SK-N-DZ (cell line): Measurements from ENCODE around the gene MRPL2.
"Not testable (repeated sequence)": the region's sequence is repeated elsewhere in the genome, so short reads cannot be mapped to it uniquely, and the experiment has no call there.

Experiments
- DNase-seq: peaks from one replicate; pipeline ENCODE4 v3.0.0-alpha.2; 2015; ENCODE audit warnings: low spot score

The MRPL2 gene

DNA sequence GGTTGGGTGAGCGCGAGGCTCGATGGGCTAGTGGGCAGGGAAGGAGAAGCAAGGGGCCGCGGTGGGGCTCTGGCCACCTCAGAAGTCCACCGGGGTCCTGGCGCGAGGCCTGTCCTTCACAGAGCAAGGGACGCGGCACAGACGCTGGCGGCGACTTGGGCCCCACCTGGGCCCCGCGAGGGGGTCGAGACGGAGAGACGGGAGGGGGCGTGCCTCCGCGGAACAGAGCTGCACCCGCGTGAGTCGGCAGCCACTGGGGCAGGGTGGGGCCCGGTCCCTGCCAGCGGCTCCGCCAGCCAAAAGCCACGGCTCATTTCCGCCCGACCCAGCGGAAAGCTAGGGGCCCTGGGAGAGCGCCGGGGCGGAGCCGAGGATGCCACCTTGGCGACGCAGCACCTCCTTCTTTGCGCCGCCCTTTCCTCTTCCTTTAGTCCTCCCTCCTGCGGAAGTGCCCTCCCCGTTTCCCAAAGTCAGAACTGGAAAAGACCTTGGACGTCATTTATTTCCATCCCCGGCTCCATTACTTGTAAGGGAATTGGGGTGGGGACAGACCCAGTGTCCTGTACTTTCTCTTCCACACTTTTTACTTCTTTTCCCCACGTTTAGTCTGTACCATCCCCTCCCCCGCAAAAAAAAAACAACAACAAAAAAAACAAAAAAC lies 5.6 kb downstream of the MRPL2 start, which contains the start of gene CUL7:
Gene CUL7, minus strand, starts transcription at position 307 of the 661 bp plus-strand sequence. CDS start 1,063 bp downstream, outside the sequence.
- DNase-seq = peak; percentile 93

DNA sequence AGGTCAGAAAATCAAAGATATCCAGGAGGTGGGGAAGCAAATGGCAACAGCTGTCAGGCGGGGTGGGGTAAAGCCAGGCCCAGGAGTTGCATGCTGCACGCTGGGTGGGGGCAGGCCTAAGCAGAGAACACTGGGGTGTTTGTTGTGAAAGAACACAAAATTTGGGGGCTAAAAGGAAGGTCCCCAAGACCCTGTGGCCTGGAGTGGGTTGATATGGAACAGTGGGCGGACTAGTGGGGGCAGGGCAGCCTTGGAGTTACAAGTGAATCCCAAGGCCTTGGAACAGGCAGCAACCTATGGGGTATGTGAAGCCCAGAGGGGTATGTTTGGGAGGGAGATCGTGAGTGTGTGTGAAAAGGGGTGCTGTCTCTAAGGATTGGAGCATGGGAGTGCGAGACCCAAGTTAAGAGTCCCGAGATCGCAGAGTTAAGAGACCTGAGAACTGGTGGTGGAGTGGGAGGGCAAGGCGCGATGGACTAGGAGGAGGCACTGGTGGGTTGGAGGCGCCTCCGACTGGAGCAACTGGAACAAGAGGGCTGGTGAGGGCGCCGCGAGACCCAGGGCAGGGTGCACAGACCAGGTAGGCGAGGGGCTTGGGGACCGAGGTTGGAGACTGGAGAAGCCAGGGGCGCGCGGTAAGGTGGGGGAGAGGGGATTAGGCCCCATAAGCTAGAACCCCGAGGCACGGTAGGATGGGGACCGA lies 6.2 kb downstream of the MRPL2 start:
- DNase-seq = peak; percentile 22

- no peak for DNase-seq
Measured at GRCh38 chr6:43052225-43052841, 6.9 kb downstream of the MRPL2 start.

DNA sequence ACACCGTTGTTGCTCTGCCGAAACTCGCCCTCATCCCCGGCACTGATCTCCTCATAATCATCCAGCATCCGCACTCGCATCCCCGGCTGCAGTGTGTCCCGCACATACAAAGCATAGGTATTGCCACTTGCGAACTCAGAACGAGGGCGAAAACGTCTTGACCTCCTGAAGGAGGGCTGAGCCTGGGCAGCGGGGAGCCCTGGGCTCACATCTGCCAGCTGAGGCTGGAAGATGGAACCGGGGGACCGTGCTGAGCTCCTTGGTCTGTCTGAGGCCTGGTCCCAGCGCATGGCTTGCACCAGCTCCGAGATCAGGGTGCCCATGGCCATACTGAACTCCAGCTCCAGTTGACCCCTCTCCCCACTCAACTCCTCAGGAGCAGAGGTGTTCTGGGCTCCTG lies 8.3 kb downstream of the MRPL2 start:
- DNase-seq = no peak

GRCh38 chr6:43047998-43048397 lies 11.2 kb downstream of the MRPL2 start:
- no peak for DNase-seq

DNA sequence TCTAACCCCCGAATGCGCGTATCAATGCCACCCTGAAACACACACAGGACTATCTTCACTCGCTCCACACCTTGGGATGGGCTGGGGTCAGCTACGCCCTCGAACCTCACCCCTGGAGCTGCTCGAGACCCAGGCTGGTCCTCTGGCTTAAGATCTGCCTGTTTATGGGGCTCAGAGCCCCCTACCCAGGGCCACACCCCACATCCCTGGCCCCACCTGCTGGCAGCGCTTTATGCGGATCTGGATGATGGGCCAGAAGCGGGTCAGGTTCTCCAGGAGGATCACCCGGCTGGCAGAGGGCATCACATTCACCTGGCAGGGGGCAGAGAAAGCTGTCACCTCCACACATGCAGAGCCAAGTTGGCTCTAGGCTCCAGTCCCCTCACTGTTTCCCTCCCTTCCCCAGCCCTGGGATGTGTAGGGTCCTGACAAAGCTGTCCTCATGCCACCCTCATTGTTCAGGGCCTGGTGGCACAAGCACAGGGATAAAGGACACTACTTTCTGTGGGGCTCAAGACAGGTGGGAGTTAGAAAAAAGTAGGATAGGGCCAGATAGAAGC lies 13.8 kb downstream of the MRPL2 start:
- DNase-seq = no peak

GRCh38 chr6:43043310-43043709 lies 15.9 kb downstream of the MRPL2 start:
- no peak for DNase-seq

GRCh38 chr6:43041475-43041874 lies 17.8 kb downstream of the MRPL2 start:
- not testable (repeated sequence) for DNase-seq

DNA sequence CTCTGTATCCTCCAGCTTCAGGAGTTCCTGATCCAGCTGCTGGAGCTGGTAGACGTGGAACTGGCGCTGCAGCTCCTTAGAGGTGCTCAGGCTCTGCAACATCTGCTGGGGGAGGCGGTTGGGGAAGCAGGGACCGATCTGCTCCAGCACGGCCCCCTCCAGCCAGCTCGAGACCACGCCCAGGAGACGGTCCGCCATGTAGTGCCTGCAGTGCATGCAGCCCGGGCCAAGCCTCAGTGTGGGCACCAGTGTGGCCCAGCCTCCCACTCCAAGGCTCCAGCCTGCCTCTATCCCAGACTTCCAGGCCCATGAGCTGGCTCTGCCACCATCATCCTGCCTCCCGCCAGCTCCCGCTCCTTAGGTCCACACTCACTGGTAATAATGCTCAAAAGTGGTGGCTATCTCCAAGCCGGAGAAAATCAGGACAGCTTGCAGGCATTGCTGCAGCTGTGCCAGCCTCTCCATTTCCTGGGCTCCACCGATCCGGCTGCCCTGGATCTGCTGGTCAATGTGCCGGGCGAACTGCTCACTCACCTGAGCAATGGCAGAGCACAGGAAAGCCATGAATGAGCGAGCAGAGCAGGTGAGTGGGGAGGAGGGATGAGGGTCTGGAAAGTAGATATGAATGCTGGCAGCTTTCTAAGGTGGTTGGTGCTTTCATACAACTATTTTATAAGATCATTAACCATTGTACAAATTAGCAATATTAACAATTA lies 18.5 kb downstream of the MRPL2 start:
- no peak for DNase-seq

DNA sequence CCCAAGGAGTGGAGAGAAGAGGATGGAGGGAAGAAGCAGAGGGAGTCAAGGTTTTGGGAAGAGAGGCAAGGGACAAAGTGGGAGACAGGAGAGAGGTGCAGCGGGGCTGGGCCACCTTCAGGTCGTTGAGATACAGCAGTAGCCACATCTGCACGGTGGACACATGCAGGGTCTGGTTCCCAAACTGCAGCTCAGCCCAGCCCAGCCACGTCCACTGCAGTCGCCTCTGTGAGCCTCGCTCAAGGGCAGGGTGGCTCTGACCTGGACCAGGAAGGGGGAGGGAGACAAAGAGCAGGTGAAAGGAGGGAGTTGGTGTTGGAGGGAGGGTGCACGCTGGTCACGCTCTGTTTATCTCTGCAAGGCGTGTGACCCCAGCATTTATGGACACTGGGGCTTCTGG lies 20.5 kb downstream of the MRPL2 start:
- DNase-seq = no peak

DNA sequence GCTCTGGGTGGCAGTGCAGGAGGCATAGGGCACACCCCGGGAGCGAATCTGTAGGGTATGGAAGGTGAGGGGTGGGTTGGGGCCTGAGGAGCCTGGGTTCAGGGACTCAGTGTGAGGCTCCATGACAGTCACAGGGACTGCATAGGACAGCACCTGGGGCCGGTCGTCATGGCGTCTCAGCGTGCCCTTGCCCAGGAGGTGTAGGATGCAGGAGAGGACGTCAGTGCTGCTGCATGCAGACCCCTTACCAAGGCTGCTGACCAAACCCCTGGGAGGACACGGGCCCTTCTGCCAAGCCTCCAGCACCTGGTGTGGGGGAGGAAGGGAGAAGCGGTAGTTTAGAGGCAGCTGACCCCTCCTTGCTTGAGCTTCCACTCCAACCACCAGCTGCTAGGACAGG lies 21.5 kb downstream of the MRPL2 start:
- no peak for DNase-seq

GRCh38 chr6:43037197-43037596 lies 22.0 kb downstream of the MRPL2 start:
- no peak for DNase-seq

GRCh38 chr6:43036712-43037111 lies 22.5 kb downstream of the MRPL2 start:
- DNase-seq = no peak

- no peak for DNase-seq
Measured at GRCh38 chr6:43035495-43036194, 23.6 kb downstream of the MRPL2 start.

DNA sequence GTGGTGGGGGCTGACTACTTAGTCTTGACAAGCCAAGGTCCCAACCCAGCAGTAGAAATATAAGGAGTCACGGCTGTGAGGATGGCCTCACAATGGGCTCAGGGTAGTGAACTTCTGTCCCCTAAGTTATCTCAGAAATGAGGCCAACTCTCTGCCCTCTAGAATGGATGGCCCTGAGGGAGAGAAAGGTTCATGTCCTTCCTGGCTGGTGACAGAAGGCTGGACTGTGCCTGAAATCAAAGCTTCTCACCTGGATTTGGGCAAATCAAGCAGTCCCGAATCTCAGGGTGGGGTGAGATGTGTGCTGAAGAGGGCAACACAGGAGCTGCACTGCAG lies 25.1 kb downstream of the MRPL2 start:
- no peak for DNase-seq

- DNase-seq = no peak
Measured at GRCh38 chr6:43033496-43034189, 25.6 kb downstream of the MRPL2 start.

DNA sequence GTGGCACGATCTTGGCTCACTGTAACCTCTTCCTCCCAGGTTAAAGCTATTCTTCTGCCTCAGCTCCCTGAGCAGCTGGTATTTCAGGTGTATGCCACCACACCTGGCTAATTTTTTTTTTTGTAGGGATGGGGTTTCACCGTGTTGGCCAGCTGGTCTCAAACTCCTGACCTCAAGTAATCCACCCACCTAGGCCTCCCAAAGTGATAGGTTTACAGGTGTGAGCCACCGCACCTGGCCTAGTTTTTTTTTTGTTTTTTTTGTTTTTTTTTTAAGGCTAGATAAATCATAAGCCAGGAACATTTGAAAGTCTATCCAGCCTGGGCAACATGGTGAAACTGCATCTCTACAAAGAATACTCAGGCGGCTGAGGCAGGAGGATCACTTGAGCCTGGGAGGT lies 26.9 kb downstream of the MRPL2 start:
- DNase-seq = no peak

- DNase-seq = no peak
Measured at GRCh38 chr6:43029120-43029519, 30.1 kb downstream of the MRPL2 start.

- no peak for DNase-seq
Measured at GRCh38 chr6:43026365-43026764, 32.9 kb downstream of the MRPL2 start.

DNA sequence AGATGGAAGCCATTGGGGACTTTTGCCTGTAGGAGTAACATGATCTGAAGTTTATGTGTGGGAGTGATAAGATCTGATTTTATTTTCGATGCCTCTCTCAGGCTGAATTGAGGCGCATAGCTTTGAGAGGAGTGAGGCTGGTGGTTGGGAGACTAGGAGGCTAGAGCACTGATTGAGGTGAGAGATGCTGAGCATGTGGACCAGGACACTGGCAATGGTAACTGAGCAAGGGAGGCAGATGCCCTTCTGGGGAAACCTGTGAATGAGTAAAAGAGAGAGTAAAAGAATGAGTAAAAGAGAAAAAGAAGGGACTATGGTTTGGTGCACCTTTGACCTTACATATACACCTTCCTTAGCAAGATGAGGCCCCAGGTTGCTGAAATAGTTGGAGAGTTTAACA lies 34.8 kb downstream of the MRPL2 start:
- no peak for DNase-seq
